Forelimb muscle (tissue), 1 donor: ENCODE results near the gene WNT9A. TPM values are rescaled to one million over a fixed set of nuclear protein-coding genes. Genes with fewer than 3 reads are reported as not detected.
"Not testable (repeated sequence)": the region's sequence is repeated elsewhere in the genome, so short reads cannot be mapped to it uniquely, and the experiment has no call there.

Experiments used
- DNase-seq: peaks from one replicate; pipeline ENCODE4 v3.0.0-alpha.2; 2013; ENCODE audit warnings: low read depth
- polyA plus RNA-seq: library from polyadenylated mRNA; unstranded; fragments of 120-200 nt; gene quantifications from one replicate; pipeline ENCODE4 v1.2.1, GENCODE V29; 2013; ENCODE audit not compliant: insufficient read length

WNT9A gene
- polyA plus RNA-seq, 1 donor, result 11.2 TPM

DNA sequence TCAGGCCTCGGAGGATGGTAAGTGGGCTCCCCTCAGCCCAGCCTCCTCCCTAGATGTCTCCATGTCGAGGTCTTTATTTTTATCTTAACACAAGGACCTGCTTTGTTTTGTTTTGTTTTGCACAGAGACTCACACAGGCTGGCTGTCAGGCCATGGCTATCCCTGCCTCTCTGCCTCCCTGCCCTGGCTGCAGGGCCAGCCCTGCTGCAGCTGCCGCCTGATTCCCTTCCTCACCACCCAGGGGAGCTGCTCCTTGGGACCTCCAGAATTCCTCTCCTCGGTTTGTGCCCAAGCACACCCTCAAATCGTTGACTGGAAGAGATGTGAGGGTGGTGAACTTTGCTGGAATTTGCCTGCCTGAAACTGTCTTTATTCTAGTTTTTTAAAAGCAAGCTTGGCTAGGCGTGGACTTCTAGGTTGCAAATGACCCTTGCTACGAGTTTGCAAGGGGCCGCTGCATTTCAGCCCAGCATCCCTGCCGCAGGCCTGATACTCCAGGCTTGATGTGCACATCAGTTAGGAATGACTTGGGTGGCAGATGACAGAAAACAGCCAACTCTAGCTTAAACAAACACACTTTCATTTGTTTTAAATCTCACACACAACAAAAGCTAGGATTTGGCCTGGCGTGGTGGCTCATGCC lies 37.1 kb downstream of the WNT9A start:
- DNase-seq, result no peak

GRCh38 chr1:227909923-227910328 lies 37.8 kb downstream of the WNT9A start:
- not testable (repeated sequence) for DNase-seq

GRCh38 chr1:227909188-227909587 lies 38.5 kb downstream of the WNT9A start:
- DNase-seq, result no peak

GRCh38 chr1:227908359-227908758 lies 39.4 kb downstream of the WNT9A start:
- no peak for DNase-seq

GRCh38 chr1:227907439-227908015 lies 40.2 kb downstream of the WNT9A start:
- no peak for DNase-seq

DNA sequence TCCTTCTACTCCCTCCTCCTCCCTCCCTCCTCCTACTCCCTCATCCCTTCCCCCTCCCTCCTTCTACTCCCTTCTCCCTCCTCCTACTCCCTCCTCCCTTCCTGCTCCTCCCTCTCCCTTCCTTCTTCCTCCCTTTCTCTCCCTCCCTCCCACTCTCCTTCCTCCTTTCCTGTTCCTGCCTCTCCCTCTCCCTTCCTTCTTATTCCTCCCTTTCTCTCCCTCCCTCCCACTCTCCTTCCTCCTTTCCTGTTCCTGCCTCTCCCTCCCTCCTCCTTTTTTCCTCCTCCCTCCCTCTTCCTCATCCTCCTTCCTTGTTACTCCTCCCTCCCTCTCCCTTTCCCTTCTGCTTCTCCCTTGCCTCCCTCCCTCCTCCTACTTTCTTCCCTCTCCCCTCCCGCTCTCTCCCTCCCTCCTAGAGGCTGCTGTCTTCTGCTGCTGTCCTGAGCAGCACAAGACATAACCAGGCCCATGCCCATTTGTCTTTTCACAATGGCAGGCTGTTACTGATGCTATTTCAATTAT lies 41.1 kb downstream of the WNT9A start:
- DNase-seq, result no peak

GRCh38 chr1:227905573-227906487 lies 41.9 kb downstream of the WNT9A start:
- no peak for DNase-seq

DNA sequence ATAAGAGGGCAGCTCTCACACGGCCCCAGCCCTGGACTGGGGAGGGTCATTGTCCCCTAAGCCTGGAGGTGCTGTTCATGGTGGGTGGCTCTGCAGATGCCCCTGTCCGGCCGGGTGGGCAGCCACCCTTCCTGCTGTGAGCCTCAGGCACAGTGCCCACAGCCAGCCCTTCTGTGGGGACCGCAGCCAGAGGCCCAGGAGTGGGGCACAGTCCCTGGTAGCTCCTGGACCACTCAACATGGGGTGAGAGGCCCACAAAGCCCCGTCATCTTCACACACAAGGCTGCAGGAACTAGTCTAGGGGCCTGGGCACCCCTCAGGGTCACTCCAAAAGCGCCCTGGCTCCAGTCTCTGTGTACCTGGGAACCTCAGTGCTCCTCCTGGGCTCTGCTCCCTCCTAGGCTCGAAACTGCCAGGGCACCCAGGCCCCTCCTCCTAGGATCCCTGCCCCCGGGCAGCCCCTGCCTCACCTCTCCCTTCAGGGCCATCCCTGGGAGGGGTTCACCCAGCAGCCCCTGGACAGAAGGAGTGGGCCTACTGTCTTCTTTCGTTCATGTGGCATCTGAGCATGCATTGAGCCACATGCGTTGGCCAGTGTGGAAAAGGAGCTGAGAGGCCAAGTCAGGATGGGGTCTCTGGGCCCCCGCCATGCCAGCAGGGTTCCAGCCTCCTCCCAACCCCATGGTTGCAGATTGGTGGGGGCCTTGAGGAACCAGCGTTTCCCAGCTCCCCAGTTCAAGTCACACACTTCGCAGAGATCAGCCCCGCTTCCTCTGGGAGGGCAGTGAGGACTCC lies 43.0 kb downstream of the WNT9A start:
- no peak for DNase-seq

DNA sequence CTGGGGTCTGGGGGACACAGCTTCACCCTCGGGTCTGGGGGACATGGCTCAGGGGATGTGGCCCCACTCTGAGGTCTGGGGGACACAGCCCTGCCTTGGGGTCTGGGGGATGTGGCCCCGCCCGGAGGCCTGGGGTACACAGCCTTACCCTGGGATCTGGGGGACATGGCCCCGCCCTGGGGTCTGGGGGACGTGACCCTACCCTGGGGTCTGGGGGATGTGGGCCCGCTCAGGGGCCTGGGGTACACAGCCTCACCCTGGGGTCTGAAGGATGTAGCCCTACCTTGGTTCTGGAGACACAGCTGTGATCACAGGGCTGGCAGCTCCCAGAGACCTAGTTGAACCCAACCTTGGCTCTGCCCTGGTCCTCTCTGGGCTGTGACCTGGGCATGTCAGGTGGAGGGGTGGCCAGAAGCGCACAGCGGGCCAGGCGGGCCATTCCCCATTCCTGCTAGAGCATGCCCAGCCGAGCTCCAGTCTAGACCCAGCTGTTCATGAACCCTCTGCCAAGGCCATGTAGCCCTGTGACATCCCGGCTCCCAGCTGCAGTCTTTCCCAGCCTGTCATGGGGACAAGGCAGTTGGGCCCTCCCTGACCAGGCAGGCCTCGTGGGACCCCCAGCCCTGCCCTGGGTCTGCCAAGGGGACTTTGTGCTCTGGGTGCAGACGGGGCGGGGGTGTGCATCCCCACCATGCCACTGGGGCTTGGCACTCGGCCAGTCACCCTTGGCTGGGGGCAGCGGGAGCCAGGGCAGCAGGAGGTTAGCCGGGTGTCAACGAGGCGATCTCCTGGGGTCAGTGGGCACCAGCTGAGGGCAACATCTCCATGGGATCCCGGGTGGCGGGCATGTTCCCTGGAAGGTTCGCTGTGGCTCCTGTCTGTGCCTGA lies 43.9 kb downstream of the WNT9A start:
- no peak for DNase-seq

DNA sequence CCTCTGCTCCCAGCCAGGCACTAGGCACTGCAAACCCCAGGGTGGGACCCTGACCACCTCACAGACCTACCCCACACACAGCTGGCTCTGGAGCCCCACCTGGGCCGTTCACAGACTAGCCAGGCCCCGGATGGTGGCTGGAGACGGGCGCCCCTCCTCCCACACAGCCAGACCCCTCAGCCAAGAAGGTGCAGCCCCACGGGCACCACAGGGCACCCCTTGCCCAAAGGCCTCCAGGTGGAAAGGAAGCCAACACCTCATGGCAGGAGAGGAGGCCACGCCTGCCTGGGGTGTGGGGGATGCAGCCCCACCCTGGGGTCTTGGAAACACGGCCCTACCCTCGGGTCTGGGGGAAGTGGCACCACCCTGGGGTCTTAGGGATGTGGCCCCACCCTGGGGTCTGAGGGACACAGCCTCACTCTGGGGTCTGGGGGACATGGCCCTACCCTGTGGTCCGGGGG lies 44.6 kb downstream of the WNT9A start:
- no peak for DNase-seq

- DNase-seq, result no peak
Measured at GRCh38 chr1:227902641-227902990, 45.1 kb downstream of the WNT9A start.

DNA sequence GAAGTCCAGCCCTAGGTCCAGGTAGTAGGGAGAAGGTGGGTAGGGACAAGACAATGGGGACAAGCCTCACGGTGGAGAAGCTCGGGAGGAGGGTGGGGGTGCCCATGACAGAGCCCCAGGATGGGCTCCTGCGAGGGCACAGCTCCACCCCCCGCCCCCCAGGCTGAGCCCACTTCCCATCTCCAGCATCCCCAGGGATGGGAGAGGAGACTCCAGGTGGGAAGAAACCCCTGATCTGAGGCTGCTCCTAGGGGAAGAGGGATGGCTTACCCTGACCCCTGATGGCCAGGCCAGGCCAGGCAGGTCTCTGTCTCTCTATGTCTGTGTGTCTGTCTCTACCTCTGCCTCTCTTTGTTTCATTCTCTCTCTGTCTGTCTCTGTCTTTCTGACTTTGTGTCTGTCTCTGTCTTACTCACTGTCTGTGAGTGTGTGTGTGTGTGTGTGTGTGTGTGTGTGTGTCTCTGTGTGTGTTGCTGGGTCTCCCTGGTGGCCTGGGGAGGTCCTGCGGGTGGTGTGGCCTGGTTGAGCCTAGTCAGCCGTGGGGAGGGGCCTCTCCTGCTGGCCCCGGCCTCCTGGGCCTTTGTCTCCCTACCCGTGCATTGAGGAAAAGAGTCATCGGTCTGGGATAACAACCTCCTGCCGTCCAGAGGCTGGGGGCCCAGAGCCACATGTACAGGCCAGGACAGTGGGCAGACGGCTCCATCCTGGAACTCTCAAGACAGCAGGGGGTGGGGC lies 45.7 kb downstream of the WNT9A start:
- DNase-seq, result no peak

DNA sequence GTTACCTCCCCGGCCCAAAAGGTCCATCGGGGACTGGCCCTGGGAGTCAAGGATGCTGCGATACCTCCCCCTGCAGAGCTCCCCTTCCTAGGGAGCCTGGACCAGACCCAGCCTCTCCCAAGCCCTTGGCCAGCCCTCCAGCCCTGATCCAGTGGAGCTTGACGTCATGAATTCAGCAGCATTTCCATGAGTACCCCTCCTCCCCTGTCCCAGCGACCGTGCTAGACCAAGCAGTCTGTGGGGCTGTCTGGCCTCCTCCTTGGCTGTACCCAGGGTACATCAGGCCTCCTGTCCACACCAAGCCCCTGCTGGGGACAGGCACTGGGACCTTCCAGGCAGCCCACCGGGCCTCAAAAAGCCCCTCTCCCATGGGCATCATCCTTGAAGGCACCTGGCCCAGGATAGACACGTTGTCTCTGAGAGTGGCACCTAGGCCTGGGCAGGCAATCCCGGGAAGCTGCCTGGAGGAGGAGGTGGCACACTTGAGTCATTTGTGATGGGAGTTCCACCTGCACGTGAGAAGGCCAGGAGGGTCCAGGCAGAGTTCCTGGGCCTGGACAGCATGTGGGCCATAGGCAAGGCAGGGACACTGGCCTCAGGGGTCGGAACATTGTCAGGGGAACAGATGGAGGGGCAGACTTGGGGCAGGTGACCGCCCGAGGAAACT lies 46.4 kb downstream of the WNT9A start:
- no peak for DNase-seq

DNA sequence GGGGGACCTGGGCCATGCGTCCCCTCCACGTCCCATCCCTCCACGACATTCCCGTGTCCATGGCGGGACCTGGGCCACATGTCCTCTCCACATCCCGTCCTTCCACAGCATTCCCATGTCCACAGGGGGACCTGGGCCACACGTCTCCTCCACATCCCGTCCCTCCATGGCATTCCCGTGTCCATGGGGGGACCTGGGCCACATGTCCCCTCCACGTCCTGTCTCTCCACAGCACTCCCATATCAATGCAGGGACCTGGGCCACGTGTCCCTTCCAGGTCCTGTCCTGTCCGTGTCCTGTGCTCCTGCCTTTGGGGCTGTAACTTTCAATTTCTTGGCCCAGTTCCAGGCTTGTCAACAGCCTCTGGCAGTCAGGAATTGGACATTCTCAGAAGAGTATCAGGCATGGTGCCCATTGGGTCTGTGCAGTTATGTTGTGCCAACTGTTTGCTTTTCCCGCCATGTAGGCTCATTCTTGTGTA lies 47.1 kb downstream of the WNT9A start:
- no peak for DNase-seq

DNA sequence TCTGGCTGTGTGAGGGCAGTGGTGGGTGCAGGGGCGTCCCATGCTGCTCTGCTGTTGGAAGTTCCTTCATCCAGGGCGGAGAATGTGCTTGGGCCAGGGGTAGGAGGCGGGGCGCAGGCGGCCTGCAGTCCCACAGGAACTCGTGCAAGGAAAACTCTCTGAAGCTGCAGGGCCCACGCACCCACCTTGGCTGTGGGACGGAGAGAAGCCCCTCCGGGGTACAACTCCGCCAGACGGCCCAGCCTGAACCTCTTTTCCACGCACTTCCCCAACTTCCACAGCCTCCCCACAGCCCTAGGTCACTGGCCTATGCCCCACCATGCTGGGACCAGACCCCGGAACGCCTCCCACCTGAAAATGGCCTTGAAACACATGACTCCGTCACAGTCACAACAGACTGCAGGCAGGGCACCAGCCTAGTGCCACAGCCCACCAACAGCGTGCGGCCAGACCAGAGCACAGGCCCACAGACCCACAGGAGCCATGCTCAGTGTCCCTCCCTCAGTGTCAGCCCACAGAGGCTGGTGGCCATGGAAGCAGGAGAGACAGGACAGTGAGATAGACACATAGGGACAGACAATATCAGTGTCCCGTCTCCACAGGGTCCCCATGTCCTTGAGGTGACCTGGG lies 47.8 kb downstream of the WNT9A start:
- DNase-seq, result no peak

GRCh38 chr1:227899141-227899819 lies 48.5 kb downstream of the WNT9A start:
- no peak for DNase-seq

DNA sequence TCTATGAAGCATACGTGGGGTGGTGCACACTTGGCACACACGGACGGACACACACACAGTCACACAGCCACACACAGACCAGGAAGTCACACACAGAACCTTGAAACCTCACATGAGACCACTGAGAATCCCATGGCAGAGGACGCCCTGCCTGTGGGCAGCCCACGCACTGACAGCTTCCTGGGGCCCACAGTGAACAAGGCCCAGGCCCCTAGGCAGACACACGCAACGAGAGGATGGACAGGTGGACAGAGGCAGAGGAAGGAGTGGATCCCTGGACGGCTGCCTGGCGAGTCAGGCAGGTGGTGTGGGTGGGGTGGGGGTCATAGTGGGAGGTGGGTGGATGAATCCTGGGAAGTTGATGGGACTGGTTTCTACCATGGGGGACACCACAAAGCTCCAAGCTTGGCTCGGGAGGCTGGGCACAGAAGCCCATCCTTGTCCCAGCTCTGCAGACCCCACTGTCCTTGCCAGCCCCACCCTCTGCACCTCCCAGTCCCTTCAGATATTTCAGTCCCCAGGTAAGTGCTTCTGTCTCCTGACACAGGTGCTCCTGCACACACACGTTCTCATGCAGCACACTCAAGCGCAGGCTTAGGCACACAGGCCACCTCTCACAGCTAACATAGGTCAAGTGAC lies 49.1 kb downstream of the WNT9A start:
- no peak for DNase-seq
